NCI-H1092 treated with DMSO at 0.1 percent for 48 hours (cell line): ENCODE results near the gene GNA15.
"Not testable (repeated sequence)": the region's sequence is repeated elsewhere in the genome, so short reads cannot be mapped to it uniquely, and the experiment has no call there.

Experiments
- DNase-seq: peaks from one replicate; lab custom pipeline; 2025; lab: John Stamatoyannopoulos, UW

GNA15 gene

DNA sequence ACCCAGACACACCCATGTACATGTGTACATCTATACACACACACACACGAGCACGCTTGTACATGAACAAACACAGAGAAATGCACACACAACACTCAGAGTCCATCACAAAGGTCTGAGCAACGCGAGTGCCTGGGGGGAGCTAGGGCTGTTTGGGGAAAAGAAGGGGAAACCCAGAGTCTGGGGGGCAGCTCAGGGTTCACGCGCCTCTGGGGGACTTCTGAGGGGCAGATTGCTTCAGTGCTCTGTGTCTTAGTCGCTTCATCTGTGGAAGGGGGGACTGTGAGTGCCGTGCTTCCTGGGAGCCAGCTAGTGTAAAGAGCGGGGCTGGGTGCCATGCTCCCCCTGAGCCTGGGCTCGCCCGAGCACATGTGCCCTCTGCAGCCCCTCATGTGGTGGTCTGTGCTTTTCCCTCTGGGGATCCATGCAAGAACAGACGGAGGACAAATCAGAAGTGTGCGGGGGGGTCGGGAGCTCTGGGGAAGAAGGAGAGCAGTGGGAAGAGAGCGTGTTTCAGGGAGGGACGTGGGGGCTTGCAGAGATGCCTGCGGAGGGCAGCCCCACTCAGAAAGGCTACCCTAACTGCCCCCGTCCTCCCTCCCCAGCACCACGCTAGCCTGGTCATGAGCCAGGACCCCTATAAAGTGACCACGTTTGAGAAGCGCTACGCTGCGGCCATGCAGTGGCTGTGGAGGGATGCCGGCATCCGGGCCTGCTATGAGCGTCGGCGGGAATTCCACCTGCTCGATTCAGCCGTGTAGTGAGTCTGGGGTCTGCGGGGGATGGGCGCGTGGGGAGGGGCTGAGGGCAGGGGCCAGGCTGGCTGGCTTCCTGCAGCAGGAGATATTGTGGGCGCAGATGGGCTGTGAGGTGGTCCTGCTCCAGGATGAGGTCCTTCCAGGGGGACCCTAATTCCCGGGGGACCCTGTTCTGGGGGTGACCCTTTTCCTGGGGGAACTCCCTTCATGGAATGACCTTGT lies 14.0 kb downstream of the GNA15 start:
- no peak for DNase-seq

DNA sequence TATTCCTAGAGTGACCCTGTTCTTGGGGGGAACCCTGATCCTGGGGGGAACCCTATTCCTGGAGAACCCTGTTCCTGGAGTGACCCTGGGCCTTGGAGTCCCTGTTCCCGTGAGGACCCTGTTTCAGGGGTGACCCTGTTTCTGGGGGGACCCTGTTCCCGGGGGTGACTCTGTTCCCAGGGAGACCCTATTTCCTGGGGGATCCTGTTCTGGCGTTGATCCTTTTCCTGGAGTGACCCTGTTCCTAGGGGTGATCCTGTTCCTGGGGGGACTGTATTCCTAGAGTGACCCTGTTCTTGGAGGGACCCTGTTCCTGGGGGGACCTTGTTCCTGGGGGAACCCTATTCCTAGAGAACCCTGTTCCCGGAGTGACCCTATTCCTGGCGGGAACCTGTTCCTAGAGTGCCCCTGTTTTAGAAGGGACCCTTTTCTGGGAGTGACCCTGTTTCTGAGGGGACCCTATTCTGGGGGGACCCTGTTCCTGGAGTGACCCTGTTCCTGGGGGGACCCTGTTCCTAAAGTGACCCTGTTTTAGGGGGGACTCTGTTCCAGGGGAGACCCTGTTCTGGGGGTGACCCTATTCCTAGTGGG lies 15.0 kb downstream of the GNA15 start:
- DNase-seq, result no peak

DNA sequence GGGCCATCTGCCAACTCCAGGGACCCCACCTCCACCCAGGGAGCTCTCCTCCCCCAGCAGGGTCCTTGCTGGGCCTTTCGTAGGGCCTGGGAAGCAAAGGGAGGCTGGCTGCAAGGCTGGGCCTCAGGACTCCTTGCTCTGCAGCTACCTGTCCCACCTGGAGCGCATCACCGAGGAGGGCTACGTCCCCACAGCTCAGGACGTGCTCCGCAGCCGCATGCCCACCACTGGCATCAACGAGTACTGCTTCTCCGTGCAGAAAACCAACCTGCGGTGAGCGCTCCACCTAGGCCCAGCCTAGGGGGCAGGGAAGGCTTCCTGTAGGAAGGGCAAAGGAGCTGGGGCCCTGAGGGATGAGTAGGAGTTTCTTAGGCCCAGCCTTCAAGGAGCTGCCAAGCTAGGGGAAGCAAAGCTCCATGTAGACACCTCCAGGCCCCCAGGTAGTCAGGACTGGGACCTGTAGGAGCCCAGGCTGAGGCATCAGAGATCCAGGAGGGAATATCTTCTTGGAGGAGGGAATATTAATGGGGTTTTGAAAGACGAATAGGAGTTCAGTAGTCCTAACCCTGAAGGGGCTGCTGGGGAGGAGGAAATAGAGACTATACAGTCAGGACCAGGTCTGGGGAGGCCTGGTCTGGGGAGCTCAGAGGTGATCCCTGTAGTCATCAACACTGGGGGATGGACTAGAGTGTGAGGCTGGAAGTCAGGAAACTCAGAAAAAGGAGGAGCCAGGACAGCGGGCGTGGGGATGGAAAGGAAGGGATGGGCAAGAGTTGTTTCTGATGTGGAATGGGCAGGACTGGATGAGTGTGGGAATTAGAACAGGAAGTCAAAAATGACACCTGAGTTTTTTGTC lies 16.0 kb downstream of the GNA15 start:
- DNase-seq, result no peak

DNA sequence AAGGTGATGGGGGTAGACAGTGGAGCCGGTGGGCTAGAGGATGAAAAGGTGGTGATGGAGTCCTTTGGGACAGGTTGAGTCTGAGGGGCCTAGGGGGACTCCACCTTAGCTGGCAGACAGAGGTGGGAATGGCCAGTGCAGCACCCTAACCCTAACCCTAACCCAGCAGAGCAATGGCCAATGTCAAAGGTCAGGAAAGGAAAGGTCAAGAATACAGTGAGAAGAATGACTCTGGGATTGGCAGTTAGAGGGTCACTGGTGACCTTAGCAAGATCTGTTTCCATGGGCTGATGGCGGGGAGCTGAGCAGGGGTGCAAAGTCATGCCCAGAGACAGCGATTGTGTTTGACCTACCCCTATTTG lies 16.6 kb downstream of the GNA15 start:
- DNase-seq, result no peak

DNA sequence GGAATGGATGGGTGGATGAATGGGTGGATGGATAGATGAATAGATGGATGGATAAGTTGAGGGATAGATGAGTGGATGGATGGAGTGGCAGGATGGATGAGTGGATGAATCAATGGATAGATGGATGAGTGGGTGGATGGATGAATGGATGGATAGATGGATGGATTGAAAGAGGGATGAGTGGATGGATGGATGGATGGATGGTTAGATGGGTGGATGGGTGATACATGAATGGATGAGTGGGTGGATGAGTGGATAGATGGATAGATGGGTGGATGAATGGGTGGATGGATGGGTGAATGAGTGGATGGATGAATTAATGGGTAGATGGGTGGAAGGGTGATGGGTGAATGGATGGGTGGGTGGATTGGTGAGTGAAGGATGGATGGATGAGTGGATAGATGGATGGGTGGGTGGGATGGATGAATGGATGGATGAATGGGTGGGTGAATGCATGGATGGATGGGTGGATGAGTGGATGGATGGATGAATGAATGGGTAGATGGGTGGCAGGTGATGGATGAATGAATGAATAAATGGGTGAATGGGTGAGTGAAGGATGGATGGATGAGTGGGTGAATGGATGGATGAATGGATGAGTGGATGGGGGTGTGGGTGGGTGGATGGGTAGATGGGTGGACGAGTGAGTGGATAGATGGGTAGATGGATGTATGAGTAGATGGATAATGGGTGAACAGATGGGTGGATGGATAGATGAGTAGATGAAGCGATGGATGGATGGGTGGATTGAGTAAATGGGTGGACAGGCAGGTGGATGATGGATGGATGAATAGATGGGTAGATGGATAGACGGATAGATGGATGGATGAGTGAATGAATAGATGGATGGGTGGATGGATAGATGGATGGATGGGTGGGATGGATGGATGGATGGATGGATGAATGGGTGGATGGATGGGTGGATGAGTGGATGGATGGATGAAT lies 17.7 kb downstream of the GNA15 start:
- no peak for DNase-seq

DNA sequence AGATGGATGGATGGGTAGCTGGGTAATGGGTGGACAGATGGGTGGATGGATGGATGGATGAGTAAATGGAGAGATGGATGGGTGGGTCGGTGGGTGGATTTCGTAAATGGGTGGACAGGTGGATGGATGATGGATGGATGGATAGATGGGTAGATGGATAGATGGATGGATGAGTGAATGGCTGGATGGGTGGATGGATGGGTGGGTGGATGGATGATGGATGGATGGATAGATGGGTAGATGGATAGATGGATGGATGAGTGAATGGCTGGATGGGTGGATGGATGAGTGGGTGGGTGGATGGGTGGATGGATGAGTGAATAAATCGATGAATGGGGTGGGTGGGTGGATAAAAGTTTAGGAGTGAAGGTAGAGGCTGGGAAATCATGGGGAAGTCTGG lies 18.6 kb downstream of the GNA15 start:
- not testable (repeated sequence) for DNase-seq

DNA sequence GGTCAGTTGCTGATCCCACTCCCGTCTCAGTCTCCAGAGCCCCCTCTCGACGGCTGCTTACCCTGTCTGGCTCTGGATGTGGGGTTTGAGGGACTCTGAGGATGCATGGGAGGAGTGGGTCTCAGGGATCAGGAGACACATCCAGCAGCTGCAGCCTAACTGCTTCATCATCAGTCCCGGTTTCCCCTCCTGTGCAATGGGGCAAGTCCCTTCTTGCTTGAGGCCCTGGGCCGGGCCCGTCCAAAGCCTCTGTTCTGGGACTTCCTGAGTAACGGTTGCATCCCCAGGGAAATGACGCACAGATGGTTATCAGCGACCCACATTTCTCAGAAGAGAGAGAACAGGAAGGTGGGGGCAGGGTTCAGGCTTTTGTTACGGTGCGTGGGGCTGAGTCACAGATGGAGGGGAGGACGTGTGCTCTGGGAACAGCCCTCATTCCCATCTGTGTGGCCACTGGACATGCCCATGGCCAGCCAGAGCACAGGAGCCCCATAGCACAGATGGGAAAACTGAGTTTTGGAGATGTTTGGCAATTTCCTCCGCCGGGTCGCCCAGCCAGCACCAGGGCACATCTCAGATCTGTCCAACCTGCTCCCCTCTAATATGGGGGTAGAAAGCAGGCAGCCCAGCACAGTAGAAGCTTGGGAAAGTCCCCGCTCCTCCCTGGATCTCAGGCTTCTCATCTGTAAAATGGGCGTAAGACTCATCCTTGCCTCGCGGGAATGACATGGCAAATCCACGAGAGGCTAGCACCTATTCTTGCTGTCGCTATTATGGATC lies 19.3 kb downstream of the GNA15 start:
- no peak for DNase-seq

DNA sequence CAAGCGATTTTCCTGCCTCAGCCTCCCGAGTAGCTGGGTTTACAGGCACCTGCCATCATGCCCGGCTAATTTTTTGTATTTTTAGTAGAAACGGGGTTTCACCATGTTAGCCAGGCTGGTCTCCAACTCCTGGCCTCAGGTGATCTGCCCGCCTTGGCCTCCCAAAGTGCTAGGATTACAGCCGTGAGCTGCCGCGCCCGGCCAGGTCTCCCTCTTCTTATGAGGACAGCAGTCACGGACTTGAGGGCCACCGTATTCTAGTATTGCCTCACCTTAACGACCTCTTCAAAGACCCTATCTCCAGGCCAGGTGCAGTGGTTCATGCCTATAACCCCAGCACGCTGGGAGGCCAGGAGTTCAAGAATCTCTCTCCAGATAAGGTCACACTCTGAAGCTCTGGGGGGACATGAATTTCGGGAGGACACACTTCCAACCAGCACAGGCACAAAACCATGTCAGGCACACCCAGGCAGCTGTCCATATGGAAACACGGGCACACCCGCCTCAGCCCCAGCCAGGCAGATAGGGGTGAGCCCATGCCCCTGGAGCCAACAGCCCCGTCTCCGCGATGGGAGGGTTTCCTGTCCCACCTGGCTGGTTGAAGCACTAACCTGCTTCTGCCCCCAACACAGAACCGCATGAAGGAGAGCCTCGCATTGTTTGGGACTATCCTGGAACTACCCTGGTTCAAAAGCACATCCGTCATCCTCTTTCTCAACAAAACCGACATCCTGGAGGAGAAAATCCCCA lies 21.4 kb downstream of the GNA15 start:
- no peak for DNase-seq

DNA sequence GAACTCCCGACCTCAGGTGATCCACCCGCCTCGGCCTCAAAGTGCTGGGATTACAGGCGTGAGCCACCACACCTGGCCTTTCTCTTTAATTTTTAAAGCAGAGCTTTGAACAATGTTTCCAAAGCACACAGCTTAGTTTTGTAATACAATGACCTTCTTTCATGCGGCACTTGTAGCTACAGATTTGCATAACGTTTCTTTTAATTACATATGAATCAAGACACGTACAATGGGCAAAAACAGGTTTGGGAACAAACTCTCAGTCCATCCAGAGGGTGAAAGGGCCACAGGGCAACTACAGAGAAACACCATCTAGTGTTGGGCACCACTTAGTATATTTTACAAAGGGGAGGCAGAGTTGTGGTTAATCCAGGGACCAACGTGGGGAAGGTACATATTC lies 23.7 kb downstream of the GNA15 start:
- no peak for DNase-seq

DNA sequence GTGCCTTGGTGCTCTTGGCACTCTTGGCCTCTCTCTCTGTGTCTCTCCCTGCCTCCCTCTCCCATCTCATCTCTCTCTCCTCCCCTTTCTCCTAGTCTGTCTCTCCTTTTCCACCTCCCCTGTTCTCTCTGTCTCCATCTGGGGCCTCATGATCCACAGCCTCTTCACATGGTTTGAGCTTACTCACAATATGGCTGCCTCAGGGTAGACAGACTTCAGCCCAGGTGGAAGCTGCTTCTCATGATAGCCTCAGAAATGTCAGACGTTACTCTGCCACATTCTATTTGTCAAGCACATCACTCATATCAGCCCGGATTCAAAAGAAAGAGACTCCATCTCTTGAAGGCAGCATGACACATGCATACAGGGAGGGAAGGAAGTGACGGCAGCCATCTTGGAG lies 24.4 kb downstream of the GNA15 start:
- no peak for DNase-seq

DNA sequence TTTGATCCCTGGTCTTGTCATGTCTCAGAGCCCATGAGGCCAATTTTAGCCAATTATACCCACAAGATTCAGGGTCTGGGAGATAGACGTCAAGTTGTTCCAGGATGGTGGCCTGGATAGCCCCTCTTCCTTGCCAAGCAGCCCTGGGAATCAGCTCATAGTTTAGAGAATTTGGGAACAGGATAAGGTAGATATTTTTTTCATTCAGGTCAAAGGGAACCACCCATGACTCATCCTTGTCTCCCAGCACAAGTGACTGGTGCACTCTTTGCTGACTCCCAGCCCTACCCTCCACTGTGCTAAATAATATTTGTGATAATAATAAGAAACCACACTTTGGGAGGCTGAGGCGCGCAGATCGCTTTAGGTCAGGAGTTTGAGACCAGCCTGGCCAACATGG lies 25.6 kb downstream of the GNA15 start:
- no peak for DNase-seq

DNA sequence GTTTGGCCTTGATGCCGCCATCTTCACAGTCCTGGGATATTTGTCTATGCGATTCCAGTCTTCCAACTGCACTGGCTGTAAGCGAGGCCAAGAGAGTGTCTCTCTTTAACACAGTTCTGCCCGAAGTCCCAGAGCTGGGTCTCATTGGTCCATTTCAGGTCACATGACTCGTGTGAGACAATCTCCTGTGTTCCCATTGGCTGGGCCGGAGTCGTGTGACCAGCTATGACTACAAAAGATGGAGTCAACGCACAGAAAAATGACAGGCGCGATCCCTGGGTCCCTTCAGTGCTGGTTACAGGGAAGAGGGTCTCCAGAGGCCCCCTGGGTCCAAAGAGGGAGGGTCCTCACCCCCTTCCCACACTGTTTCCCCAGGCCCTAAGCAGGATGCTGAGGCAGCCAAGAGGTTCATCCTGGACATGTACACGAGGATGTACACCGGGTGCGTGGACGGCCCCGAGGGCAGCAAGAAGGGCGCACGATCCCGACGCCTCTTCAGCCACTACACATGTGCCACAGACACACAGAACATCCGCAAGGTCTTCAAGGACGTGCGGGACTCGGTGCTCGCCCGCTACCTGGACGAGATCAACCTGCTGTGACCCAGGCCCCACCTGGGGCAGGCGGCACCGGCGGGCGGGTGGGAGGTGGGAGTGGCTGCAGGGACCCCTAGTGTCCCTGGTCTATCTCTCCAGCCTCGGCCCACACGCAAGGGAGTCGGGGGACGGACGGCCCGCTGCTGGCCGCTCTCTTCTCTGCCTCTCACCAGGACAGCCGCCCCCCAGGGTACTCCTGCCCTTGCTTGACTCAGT lies 26.8 kb downstream of the GNA15 start:
- DNase-seq, result no peak

DNA sequence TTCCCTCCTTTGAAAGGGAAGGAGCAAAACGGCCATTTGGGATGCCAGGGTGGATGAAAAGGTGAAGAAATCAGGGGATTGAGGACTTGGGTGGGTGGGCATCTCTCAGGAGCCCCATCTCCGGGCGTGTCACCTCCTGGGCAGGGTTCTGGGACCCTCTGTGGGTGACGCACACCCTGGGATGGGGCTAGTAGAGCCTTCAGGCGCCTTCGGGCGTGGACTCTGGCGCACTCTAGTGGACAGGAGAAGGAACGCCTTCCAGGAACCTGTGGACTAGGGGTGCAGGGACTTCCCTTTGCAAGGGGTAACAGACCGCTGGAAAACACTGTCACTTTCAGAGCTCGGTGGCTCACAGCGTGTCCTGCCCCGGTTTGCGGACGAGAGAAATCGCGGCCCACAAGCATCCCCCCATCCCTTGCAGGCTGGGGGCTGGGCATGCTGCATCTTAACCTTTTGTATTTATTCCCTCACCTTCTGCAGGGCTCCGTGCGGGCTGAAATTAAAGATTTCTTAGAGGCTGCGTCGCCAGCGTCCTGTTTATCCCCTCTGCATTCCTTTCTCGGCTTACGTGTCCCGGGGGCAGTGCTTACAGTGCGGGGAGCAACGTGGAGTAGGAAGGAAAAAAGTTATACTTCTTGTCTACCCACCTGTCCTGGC lies 27.5 kb downstream of the GNA15 start:
- peak; percentile 45 for DNase-seq

DNA sequence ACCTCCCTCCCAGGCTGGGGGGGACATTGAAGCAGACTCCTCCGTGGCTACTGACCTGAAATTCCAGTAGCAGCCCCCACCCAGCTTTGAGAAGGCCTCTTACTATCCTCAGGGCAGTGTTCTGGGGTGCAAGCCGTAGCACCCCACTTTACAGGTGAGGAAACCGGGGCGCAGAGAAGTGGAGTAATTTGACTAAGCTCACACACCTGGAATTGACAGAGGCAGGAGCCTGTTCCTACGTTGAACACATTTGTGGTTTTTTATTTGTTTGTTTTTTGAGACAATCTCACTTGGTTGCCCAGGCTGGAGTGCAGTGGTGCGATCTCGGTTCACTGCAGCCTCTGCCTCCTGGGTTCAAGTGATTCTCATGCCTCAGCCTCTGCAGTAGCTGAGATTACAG lies 28.1 kb downstream of the GNA15 start:
- no peak for DNase-seq

DNA sequence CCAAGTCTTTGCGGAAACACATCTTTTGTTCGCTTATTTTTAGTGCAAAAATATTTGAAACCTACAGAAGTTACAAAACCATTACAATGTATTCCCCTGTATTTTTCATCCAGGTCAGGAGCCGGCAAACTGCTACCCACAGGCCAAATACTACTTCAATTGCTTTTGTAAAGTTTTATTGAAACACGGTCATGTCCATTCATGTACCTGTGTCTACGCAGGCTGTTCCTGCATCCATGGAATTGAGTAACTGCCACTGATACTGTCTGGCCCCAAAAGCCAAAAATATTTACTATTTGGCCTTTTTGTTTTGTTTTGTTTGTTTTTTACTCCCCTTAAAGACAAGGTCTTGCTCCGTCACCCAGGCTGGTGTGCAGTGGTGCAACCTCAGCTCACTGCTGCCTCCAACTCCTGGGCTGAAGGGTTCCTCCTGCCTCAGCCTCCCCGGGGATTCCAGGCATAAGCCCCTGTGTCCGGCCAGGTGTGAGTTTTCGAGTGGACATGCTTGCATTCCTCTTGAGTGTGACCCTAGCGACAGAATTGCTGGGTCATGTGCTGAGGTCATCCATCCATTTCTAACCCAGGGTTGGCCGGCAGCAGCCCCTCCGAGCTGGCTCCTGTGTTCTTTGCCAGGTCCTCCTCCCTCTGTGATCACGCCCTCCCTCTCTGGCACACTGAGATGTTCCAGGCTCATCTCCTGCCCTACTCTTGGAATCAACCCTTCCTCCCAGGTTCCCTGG lies 31.9 kb downstream of the GNA15 start:
- DNase-seq, result no peak

DNA sequence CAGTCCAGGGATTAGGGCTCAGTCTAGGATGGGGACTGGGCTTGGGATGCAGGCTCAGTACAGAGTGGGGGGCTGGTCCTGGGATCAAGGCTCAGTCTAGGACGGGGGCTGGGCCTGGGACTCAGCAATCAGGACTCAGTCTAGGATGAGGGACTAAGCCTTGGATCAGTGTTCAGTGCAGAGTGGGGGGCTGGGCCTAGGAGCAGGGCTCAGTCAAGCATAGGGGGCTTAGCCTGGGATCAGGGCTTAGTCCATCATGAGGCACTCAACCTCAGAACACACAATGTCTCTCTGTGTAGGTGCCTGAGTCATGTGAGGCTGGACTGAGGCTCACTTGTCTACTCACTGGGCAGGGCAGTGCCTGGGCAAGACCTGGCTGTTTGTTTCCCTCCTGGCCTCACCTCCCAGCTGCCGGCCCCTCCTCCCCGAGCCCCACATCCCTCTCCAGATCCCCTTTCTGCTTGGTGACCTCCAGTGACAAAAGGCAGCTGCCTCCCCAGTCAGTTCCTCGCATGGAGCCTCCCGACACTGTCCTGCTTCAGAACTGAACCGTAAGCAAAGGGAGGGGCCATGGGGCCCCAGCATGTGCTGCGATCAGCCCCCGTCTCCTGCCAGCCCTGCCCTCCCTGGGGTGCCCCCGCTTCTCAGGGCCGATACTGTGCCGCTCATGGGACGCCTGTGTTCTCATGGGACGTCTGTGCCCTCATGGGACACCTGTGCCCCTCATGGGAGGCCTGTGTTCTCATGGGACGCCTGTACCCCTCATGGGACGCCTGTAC lies 36.2 kb downstream of the GNA15 start:
- DNase-seq, result no peak

DNA sequence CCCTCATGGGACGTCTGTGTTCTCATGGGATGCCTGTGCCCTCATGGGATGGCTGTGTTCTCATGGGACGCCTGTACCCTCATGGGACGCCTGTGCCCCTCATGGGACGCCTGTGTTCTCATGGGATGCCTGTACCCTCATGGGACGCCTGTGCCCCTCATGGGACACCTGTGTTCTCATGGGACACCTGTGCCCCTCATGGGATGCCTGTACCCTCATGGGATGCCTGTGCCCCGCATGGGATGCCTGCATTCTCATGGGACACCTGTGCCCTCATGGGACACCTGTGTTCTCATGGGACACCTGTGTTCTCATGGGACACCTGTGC lies 36.8 kb downstream of the GNA15 start:
- not testable (repeated sequence) for DNase-seq
